WERI-Rb-1 (cell line): ENCODE measurements around the gene COA5.

Experiments used
- DNase-seq: peaks from one replicate; pipeline ENCODE4 v3.0.0-alpha.2; 2020
- H3K27ac ChIP-seq: fragments of 250-450 bp; sonication (Bioruptor Pico); 2 replicates; pipeline ENCODE4 v1.5.1; 2020; ENCODE audit warnings: mild to moderate bottlenecking, moderate library complexity
- H3K27me3 ChIP-seq: fragments of 250-450 bp; sonication (Bioruptor Pico); 2 replicates; pipeline ENCODE4 v1.5.1; 2021; ENCODE audit warnings: mild to moderate bottlenecking, low read depth, moderate library complexity; ENCODE audit not compliant: insufficient read depth, severe bottlenecking
- H3K36me3 ChIP-seq: fragments of 250-450 bp; sonication (Bioruptor Pico); 2 replicates; pipeline ENCODE4 v1.5.1; 2020; ENCODE audit warnings: mild to moderate bottlenecking, moderate library complexity
- H3K4me3 ChIP-seq: 2 replicates; pipeline ENCODE4 v1.5.1; 2011; ENCODE audit warnings: low read depth, mild to moderate bottlenecking, control low read depth, low read length
- H3K9me3 ChIP-seq: fragments of 250-450 bp; sonication (Bioruptor Pico); 2 replicates; pipeline ENCODE4 v1.5.1; 2021; ENCODE audit warnings: mild to moderate bottlenecking, moderate library complexity; ENCODE audit not compliant: severe bottlenecking
- TF ChIP-seq, protein P1 (sequence below): IDR thresholded peaks from 2 replicates; pipeline ENCODE4 v1.5.1; 2011; ENCODE audit warnings: low read depth, mild to moderate bottlenecking, control low read depth, inconsistent platforms, low read length

The COA5 gene

DNA sequence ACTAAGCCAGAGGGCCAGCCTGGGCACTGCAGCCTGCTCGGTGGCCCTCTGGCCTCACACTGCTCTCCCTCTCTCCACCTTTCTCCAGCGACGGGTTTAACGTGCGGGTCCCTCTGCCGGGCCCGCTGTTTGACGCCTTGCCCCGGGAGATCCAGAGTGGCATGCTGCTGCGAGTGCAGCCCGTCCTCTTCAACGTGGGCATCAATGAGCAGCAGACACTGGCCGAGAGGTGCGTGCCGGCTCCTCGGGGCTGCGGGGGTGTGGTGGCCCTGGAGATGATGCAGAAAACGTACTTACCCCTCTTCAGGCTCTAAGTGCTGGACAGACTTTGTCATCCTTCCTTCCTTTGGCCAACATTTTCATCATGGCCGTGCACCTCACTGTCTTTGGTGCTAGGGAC, 42.4 kb downstream of the COA5 start:
- Histone ChIP-seq H3K9me3 (no peaks in the 10 kb centered on the region), H3K36me3 (peaks cover 23% of the 10 kb centered on the region), H3K27ac (no peak overlapping the region), H3K27me3 (no peaks in the 10 kb centered on the region), H3K4me3 (no peak overlapping the region)
- no peak for DNase-seq
- TF ChIP-seq, protein P1, sequence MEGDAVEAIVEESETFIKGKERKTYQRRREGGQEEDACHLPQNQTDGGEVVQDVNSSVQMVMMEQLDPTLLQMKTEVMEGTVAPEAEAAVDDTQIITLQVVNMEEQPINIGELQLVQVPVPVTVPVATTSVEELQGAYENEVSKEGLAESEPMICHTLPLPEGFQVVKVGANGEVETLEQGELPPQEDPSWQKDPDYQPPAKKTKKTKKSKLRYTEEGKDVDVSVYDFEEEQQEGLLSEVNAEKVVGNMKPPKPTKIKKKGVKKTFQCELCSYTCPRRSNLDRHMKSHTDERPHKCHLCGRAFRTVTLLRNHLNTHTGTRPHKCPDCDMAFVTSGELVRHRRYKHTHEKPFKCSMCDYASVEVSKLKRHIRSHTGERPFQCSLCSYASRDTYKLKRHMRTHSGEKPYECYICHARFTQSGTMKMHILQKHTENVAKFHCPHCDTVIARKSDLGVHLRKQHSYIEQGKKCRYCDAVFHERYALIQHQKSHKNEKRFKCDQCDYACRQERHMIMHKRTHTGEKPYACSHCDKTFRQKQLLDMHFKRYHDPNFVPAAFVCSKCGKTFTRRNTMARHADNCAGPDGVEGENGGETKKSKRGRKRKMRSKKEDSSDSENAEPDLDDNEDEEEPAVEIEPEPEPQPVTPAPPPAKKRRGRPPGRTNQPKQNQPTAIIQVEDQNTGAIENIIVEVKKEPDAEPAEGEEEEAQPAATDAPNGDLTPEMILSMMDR: no peak

DNA sequence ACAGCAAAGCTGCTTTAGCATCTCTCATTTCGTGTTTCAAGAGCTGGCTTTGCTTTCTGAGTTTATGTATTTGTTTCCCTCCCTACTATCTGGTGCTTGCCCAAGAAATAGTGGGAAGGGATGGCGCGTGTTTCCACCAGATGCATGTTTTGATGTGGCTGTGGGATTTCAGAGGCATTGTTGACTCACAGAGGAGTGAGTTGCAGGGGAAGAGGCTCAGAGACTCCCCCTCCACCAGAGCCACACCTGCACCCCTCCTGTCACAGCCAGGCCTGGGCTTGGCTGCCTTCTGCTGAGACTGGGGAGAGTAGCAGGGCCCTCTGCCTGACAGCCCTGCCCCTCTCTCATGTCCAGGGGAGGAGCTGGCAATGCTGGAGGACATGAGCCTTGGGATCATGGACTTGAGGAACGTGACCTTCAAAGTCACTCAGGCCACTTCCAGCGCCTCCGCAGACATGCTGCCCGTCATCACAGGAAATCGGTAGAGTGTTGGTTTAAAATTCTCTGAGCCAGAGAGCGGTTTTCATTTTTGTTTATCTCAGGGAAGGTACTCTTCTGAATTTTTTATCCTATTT, 42.9 kb downstream of the COA5 start:
- Histone ChIP-seq H3K4me3 (no peak overlapping the region), H3K27me3 (no peaks in the 10 kb centered on the region), H3K27ac (no peak overlapping the region), H3K9me3 (no peaks in the 10 kb centered on the region), H3K36me3 (peaks cover 23% of the 10 kb centered on the region)
- TF ChIP-seq, protein P1: no peak
- no peak for DNase-seq

DNA sequence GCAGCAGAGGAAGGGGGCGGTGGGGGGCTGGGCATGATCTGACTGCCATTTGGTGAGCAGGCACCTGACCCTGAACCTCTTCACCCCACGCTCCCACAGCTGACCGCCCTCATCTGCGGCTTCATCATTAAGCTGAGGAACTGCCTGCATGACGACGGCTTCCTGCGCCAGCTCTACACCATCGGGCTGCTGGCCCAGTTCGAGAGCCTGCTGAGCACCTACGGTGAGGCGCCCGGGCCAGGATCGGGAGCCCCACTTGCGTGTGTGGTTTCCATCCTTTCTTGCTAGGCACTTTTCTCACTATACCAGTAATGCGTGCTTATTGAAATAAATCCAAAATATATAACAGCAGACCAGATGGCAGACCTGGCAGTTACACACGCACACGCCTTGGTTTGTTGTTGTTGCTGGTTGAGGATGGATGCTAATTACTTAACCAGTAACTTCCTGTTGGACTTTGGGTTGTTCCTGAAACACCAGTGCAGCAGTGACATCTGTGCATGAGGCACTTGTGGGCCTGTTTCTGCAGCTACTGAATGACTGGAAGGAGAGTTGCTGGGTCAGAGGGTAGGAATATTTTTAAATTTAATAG, 43.7 kb downstream of the COA5 start:
- Histone ChIP-seq H3K27me3 (no peaks in the 10 kb centered on the region), H3K4me3 (no peak overlapping the region), H3K27ac (no peak overlapping the region), H3K36me3 (peaks cover 20% of the 10 kb centered on the region), H3K9me3 (no peaks in the 10 kb centered on the region)
- no peak for DNase-seq
- TF ChIP-seq, protein P1: no peak

DNA sequence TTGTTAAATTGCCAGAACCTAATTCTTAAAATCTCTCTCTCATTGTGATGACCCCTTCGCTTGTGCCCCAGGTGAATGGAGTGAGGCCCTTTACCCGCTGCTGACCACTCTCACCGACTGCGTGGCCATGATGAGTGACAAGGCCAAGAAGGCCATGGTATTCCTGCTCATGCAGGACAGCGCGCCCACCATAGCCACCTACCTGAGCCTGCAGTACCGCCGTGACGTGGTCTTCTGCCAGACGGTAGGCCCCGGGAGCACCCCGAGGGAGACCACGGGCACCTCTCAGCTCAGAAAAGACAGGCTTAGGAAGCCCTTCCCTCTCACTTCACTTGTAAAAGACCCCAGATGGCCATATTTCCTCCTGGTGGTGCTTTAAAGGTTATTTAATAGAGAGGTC, 44.9 kb downstream of the COA5 start:
- Histone ChIP-seq H3K4me3 (no peak overlapping the region), H3K9me3 (no peaks in the 10 kb centered on the region), H3K27me3 (no peaks in the 10 kb centered on the region), H3K27ac (no peak overlapping the region), H3K36me3 (peaks cover 9% of the 10 kb centered on the region; the same call in 1 of the 2 replicates)
- TF ChIP-seq, protein P1: no peak
- DNase-seq: no peak

DNA sequence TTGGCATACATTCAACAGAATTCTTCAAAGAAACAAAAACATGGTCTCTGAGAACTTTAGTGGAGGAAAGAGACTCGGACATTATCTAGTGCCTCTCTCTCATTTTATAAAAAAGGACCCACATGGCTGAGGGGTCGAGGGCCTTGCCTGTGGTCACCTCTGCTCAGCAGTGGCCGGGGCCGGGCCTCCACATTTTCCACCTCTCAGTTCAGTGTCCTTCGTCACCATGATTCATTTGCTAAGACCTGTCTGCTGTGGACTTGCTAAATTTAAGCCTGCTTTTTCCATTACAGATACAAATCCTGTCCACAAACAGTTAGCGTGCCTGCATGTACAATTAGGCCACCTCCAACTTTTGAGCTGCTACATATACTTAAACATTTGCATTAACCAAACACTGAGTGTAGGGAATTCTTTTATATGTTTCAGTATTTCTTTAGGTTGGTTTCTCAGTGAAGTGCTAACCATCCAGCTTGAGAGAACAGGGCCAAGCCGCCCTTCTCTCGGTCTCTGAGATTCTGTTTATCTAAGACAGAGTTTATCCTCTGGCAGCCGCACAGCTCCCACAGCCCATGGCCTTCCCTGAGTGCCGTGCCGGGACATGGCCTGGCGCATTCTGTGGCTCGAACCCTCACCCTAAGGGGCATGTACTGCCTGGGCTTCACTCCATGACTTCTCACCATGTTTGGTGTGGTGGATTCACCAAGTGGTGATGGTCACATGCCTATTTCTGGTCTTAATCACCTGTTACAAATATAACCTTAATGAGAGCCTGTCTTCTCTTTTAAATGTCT, 46.2 kb downstream of the COA5 start:
- H3K27ac ChIP-seq: no peak overlapping the region
- H3K9me3 ChIP-seq: no peaks in the 10 kb centered on the region
- H3K4me3 ChIP-seq: no peak overlapping the region
- TF ChIP-seq, protein P1: no peak
- H3K36me3 ChIP-seq: peaks cover 10% of the 10 kb centered on the region; the same call in 1 of the 2 replicates
- H3K27me3 ChIP-seq: no peaks in the 10 kb centered on the region
- no peak for DNase-seq
